ENCODE data around the gene MTARC1.

MTARC1 gene

GRCh38 chr1:220776720-220777326 is 9.9 kb upstream of the MTARC1 start:
- WGBS (ENCODE audit: extremely low coverage, insufficient coverage, insufficient read length) = no CpG with 5 or more reads among the region's 19 CpGs
- Histone ChIP-seq H2BK5ac (ENCODE audit: low read depth, low read length, poor library complexity) (no peak overlapping the region), H3K4me3 (ENCODE audit: low read depth, low read length) (no peak overlapping the region), H3K9me3 (ENCODE audit: insufficient read depth, low read depth, low read length) (no peaks in the 10 kb centered on the region), H2BK120ac (ENCODE audit: insufficient read depth, low read length, poor library complexity) (no peak overlapping the region), H3K4me1 (ENCODE audit: control insufficient read depth in 1 of 2, insufficient read depth in 2 of 2, low read length in 2 of 2) (no peaks in the 10 kb centered on the region), H3K9ac (ENCODE audit: low read length) (no peak overlapping the region), H3K23ac (ENCODE audit: low read length) (no peak overlapping the region), H2AK5ac (ENCODE audit: low read length) (no peak overlapping the region), H4K12ac (ENCODE audit: low read depth, low read length) (no peak overlapping the region), H3K79me1 (ENCODE audit: low read length) (no peaks in the 10 kb centered on the region), H2AFZ (ENCODE audit: insufficient read depth, low read length, poor library complexity) (no peak overlapping the region), H3K18ac (ENCODE audit: low read length) (no peak overlapping the region), H2BK12ac (ENCODE audit: low read length) (no peak overlapping the region), H3K14ac (ENCODE audit: low read length) (no peak overlapping the region), H3K27me3 (ENCODE audit: insufficient read depth, low read length) (no peaks in the 10 kb centered on the region), H3K36me3 (ENCODE audit: control insufficient read depth in 1 of 2, insufficient read depth in 2 of 2, low read length in 2 of 2) (no peaks in the 10 kb centered on the region), H4K8ac (ENCODE audit: low read depth, low read length) (no peak overlapping the region), H3K4ac (ENCODE audit: low read depth, low read length) (no peak overlapping the region), H4K91ac (ENCODE audit: low read depth, low read length) (no peak overlapping the region), H3K4me2 (ENCODE audit: low read length) (no peak overlapping the region), H3K27ac (ENCODE audit: low read depth, low read length) (no peak overlapping the region), H3K79me2 (ENCODE audit: control insufficient read depth, insufficient read depth, low read length, poor library complexity) (no peaks in the 10 kb centered on the region)
- peak; percentile 73 to 94 for DNase-seq

DNA sequence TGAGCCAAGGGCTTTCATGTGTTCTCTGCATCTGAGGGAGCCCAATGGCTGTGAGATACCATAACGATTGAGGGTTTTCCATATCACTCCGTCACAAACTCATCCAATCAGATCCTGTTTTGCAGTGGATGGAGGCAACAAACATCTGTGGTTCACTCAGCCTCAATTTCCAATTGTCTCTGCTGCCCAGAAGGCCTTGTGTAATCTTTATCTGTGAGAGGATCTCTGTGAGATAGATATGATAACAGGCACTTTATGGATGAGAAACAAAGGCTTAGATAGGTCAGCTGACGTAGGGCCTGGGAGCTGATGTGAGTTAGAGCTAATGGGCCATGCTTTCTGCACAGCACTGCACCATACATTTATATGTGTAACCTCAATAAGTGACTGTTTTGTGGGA is 3.3 kb upstream of the MTARC1 start:
- no peak overlapping the region for H2BK12ac ChIP-seq (ENCODE audit: low read length)
- no peak overlapping the region for H4K91ac ChIP-seq (ENCODE audit: low read depth, low read length)
- H3K9me3 ChIP-seq (ENCODE audit: insufficient read depth, low read depth, low read length) = no peaks in the 10 kb centered on the region
- no peak overlapping the region for H3K18ac ChIP-seq (ENCODE audit: low read length)
- H3K9ac ChIP-seq (ENCODE audit: low read length) = no peak overlapping the region
- no peak overlapping the region for H3K4me2 ChIP-seq (ENCODE audit: low read length)
- no peak overlapping the region for H3K4ac ChIP-seq (ENCODE audit: low read depth, low read length)
- H3K4me3 ChIP-seq (ENCODE audit: low read depth, low read length) = no peak overlapping the region
- H2AFZ ChIP-seq (ENCODE audit: insufficient read depth, low read length, poor library complexity) = no peak overlapping the region
- peaks cover 19% of the 10 kb centered on the region for H3K79me1 ChIP-seq (ENCODE audit: low read length)
- no peaks in the 10 kb centered on the region for H3K27me3 ChIP-seq (ENCODE audit: insufficient read depth, low read length)
- H3K23ac ChIP-seq (ENCODE audit: low read length) = no peak overlapping the region
- no peak overlapping the region for H2BK120ac ChIP-seq (ENCODE audit: insufficient read depth, low read length, poor library complexity)
- WGBS (ENCODE audit: extremely low coverage, insufficient coverage, insufficient read length) = no CpG with 5 or more reads among the region's 3 CpGs
- H3K36me3 ChIP-seq (ENCODE audit: control insufficient read depth in 1 of 2, insufficient read depth in 2 of 2, low read length in 2 of 2) = no peaks in the 10 kb centered on the region
- H2BK5ac ChIP-seq (ENCODE audit: low read depth, low read length, poor library complexity) = no peak overlapping the region
- DNase-seq = peak; percentile 35 to 84
- H3K79me2 ChIP-seq (ENCODE audit: control insufficient read depth, insufficient read depth, low read length, poor library complexity) = no peaks in the 10 kb centered on the region
- peaks cover 16 to 23% of the 10 kb centered on the region in 2 experiments for H3K4me1 ChIP-seq (ENCODE audit: control insufficient read depth in 1 of 2, insufficient read depth in 2 of 2, low read length in 2 of 2)
- no peak overlapping the region for H2AK5ac ChIP-seq (ENCODE audit: low read length)
- no peak overlapping the region for H4K8ac ChIP-seq (ENCODE audit: low read depth, low read length)
- H3K14ac ChIP-seq (ENCODE audit: low read length) = no peak overlapping the region
- no peak overlapping the region for H4K12ac ChIP-seq (ENCODE audit: low read depth, low read length)
- H3K27ac ChIP-seq (ENCODE audit: low read depth, low read length) = no peak overlapping the region

DNA sequence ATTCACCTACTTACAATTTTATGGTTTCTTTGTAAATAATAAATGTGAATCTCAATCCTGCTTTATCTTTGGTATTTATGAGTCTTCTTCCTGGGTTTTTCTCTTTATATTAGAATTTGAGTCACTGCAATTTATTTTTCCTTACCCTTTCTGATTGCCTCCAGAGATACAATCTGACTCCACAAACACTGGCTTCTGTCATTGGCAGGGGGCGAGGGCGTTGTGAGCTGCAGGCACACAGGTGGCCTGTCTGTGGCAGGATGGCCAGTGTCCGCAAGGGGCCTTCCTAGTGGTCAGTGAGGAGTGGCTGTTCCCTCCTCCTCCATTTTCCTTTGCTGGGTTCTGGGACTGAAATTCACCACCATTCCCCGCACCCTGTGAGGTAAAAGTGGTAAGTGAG is 2.0 kb upstream of the MTARC1 start:
- H2BK120ac ChIP-seq (ENCODE audit: insufficient read depth, low read length, poor library complexity) = peak overlapping the region; percentile 68
- no peak overlapping the region for H3K27ac ChIP-seq (ENCODE audit: low read depth, low read length)
- DNase-seq = no peak
- no peak overlapping the region for H3K4me3 ChIP-seq (ENCODE audit: low read depth, low read length)
- no peak overlapping the region for H3K23ac ChIP-seq (ENCODE audit: low read length)
- no peak overlapping the region for H3K14ac ChIP-seq (ENCODE audit: low read length)
- no peak overlapping the region for H3K9ac ChIP-seq (ENCODE audit: low read length)
- peaks cover 23% of the 10 kb centered on the region for H3K79me1 ChIP-seq (ENCODE audit: low read length)
- H4K8ac ChIP-seq (ENCODE audit: low read depth, low read length) = no peak overlapping the region
- H2BK5ac ChIP-seq (ENCODE audit: low read depth, low read length, poor library complexity) = no peak overlapping the region
- no peak overlapping the region for H4K91ac ChIP-seq (ENCODE audit: low read depth, low read length)
- no peaks in the 10 kb centered on the region for H3K79me2 ChIP-seq (ENCODE audit: control insufficient read depth, insufficient read depth, low read length, poor library complexity)
- no peaks in the 10 kb centered on the region for H3K9me3 ChIP-seq (ENCODE audit: insufficient read depth, low read depth, low read length)
- no peak overlapping the region for H3K4me2 ChIP-seq (ENCODE audit: low read length)
- H2AFZ ChIP-seq (ENCODE audit: insufficient read depth, low read length, poor library complexity) = no peak overlapping the region
- H2AK5ac ChIP-seq (ENCODE audit: low read length) = no peak overlapping the region
- no peaks in the 10 kb centered on the region for H3K27me3 ChIP-seq (ENCODE audit: insufficient read depth, low read length)
- H3K18ac ChIP-seq (ENCODE audit: low read length) = peak overlapping the region; percentile 29
- peaks cover 16 to 26% of the 10 kb centered on the region in 2 experiments for H3K4me1 ChIP-seq (ENCODE audit: control insufficient read depth in 1 of 2, insufficient read depth in 2 of 2, low read length in 2 of 2)
- no peaks in the 10 kb centered on the region for H3K36me3 ChIP-seq (ENCODE audit: control insufficient read depth in 1 of 2, insufficient read depth in 2 of 2, low read length in 2 of 2)
- no peak overlapping the region for H3K4ac ChIP-seq (ENCODE audit: low read depth, low read length)
- H2BK12ac ChIP-seq (ENCODE audit: low read length) = peak overlapping the region; percentile 74
- H4K12ac ChIP-seq (ENCODE audit: low read depth, low read length) = no peak overlapping the region
- no CpG with 5 or more reads among the region's 4 CpGs for WGBS (ENCODE audit: extremely low coverage, insufficient coverage, insufficient read length)

DNA sequence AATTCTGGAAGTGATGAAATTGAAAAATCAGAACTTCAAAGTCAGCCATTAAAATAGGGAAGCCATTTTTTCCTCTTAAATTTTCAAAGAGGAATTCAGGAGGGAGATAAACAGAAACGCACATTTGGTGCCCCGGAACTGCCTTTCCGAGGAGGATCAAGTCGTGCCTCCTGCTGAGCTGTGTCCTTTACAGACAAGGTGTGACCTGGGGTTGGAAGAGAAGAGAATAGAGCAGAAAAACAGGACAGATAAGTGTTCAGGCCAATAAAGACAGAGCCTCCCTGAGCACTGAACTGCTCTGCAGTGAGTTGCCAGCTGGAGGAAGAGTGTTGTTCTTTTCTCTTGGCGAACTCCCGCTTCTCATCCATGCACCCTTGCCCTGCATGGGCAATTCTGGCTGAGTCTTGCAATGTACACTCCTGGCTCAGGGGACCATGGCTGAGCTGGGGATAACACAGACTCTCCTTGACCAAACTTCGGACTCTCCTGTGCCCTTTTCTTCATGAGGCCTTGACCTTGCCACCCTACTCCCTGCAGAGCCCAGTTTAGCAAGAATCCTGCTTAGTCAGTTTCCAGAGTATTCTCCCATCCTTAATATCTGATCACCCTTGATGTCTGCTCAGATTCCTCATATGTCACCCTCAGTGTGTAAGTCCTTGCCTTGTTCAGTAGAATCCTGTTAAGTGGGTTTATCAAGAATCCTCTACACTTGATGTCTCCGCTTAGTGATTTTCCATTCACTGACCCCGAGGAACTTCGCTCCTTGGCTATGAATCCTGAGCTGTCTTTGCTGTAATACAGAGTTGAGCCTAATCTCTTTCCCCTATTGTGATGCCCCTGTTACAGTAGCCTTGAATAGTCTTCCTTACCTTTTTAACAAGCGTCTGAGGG is 1.3 kb upstream of the MTARC1 start:
- Histone ChIP-seq H3K4me2 (ENCODE audit: low read length) (no peak overlapping the region), H2BK120ac (ENCODE audit: insufficient read depth, low read length, poor library complexity) (no peak overlapping the region), H3K4me3 (ENCODE audit: low read depth, low read length) (no peak overlapping the region), H3K9me3 (ENCODE audit: insufficient read depth, low read depth, low read length) (no peaks in the 10 kb centered on the region), H3K4ac (ENCODE audit: low read depth, low read length) (no peak overlapping the region), H2AK5ac (ENCODE audit: low read length) (no peak overlapping the region), H3K9ac (ENCODE audit: low read length) (no peak overlapping the region), H3K18ac (ENCODE audit: low read length) (no peak overlapping the region), H3K79me2 (ENCODE audit: control insufficient read depth, insufficient read depth, low read length, poor library complexity) (no peaks in the 10 kb centered on the region), H3K27me3 (ENCODE audit: insufficient read depth, low read length) (no peaks in the 10 kb centered on the region), H4K12ac (ENCODE audit: low read depth, low read length) (no peak overlapping the region), H3K27ac (ENCODE audit: low read depth, low read length) (peak overlapping the region; percentile 95), H3K4me1 (ENCODE audit: control insufficient read depth in 1 of 2, insufficient read depth in 2 of 2, low read length in 2 of 2) (peaks cover 16 to 26% of the 10 kb centered on the region in 2 experiments), H2AFZ (ENCODE audit: insufficient read depth, low read length, poor library complexity) (no peak overlapping the region), H4K8ac (ENCODE audit: low read depth, low read length) (no peak overlapping the region), H3K14ac (ENCODE audit: low read length) (no peak overlapping the region), H2BK12ac (ENCODE audit: low read length) (peak overlapping the region; percentile 63), H4K91ac (ENCODE audit: low read depth, low read length) (peak overlapping the region; percentile 10), H3K23ac (ENCODE audit: low read length) (no peak overlapping the region), H3K36me3 (ENCODE audit: control insufficient read depth in 1 of 2, insufficient read depth in 2 of 2, low read length in 2 of 2) (no peaks in the 10 kb centered on the region), H3K79me1 (ENCODE audit: low read length) (peaks cover 23% of the 10 kb centered on the region), H2BK5ac (ENCODE audit: low read depth, low read length, poor library complexity) (no peak overlapping the region)
- WGBS (ENCODE audit: extremely low coverage, insufficient coverage, insufficient read length) = no CpG with 5 or more reads among the region's 11 CpGs
- DNase-seq = no peak

Data from trophoblast cell (in vitro differentiated cells and primary cell).